GM19395 (cell line): Measurements from ENCODE around the gene ARHGAP19.
A peak's percentile ranks its signal among the peaks of the same experiment; 100 is the strongest.

ENCODE experiments used
- ATAC-seq: cut with Tn5 transposase; IDR thresholded peaks from one replicate; pipeline ENCODE4 v1.9.1; 2021; ENCODE audit warnings: mild to moderate bottlenecking, moderate library complexity; ENCODE audit not compliant: unreplicated experiment

The ARHGAP19 gene, protein sequence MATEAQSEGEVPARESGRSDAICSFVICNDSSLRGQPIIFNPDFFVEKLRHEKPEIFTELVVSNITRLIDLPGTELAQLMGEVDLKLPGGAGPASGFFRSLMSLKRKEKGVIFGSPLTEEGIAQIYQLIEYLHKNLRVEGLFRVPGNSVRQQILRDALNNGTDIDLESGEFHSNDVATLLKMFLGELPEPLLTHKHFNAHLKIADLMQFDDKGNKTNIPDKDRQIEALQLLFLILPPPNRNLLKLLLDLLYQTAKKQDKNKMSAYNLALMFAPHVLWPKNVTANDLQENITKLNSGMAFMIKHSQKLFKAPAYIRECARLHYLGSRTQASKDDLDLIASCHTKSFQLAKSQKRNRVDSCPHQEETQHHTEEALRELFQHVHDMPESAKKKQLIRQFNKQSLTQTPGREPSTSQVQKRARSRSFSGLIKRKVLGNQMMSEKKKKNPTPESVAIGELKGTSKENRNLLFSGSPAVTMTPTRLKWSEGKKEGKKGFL

DNA sequence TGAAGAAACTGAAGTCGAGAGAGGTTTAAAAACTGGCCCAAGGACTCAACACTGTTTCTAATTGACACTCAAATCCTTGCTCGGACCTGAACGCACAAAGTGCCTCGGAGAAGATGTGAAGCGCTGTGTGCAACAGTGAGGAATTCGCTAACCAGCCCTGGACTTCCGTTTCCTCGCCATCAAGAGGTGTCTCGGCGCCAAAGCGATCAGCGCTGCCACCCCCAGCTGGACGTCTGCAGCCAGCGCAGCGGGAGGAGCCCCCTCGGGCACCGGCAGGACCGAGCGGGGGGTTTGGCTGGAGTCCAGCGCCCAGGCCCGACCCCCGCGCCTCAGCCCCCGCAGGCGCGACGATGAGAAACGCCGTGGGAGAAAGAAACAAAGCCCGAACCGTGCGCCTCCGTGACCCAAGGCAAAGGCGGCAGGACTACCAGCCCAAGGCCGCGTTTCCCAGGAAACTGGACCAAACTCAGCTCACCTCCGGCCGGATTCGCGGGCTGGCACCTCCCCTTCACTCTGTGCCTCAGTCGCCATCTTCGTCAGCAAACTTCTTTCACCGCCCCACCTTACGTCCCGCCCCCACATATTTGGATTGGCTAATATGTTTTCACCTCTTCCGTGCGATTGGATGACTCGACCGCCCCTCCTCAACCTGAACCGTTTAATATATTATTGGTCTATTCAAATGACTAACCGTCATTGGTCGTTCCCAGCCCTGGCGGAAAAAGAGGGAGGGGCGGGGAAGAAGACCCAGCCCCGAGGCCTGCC, at the start of gene ARHGAP19:
ARHGAP19 (minus strand) TSS at position 541 of the 765 bp plus-strand sequence; CDS start at position 531, 10 bp downstream.
- ATAC-seq: peak; percentile 99

DNA sequence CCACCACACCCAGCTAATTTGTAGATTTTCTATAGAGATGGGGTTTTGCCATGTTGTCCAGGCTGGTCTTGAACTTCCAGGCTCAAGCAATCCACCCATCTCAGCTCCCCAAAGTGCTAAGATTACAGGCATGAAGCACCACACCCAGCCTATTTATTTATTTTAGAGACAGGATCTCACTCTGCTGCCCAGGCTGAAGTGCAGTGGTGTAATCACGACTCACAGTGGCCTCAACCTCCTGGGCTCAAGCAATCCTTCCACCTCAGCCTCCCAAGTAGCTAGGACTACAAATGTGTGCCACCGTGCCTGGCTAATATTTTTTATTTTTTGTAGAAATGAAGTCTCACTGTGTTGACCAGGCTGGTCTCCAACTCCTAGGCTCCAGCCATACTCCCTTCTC, 49.0 kb upstream of the ARHGAP19 start:
- ATAC-seq: no peak

DNA sequence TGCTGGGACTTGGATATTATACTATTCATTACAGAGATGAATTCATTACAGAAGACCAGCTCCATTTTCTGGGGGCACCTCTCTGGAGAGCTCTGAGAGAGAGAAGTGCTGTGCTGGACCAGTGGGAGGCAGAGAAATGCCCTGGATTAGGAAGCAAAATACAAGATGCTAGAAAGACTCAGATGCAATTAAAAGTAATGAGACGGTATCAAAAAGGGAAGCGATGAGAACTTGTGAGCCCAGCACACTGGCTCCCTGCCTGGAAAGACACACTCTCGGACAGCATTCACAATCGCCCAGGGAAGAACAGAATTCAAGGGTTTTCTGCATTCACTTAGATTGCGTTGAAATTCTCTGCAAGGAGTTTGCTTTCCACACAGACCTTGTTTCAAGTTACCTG, 45.6 kb upstream of the ARHGAP19 start:
- ATAC-seq: no peak

DNA sequence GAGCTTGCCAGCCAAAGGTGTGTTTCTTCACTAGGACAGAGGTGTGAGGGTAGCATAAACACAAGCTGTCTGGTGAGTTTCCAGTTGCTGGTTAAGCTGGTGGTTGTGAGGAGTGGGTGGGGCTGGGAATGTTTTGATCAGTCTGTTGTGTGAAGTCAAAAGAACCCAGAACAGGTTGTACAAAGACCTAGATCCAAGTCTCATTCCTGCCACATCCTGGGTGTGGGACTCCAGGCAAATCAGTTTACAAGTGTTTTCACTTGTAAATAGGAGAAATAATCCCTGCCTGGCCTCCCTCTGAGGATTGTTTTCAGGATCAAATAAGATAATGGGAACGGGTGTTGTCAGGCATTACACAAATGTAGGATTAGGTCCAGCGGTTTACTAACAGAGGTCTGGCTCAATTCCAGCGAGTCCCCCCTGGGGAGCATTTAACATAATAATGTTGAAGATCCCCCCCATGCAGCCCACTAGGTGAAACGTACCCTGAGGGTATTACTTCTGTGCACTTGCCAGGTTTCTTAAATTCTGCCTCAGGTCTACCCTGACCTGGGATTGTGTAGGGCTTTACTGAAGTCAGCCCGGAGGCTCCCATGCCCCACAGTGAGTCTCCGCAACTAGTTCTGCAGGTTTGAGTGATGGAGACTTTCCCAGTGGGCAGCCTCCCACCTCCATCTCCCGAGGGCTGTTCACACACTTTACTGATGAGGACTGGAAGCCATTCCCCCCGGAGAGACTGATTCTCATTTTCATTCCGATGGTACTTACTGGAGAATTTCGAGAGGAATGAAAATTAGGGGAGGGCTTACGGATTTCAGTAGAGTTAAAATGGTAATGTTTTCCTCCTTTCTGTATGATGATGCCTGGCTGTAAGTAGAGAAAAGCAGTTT, 44.8 kb upstream of the ARHGAP19 start:
- no peak for ATAC-seq

DNA sequence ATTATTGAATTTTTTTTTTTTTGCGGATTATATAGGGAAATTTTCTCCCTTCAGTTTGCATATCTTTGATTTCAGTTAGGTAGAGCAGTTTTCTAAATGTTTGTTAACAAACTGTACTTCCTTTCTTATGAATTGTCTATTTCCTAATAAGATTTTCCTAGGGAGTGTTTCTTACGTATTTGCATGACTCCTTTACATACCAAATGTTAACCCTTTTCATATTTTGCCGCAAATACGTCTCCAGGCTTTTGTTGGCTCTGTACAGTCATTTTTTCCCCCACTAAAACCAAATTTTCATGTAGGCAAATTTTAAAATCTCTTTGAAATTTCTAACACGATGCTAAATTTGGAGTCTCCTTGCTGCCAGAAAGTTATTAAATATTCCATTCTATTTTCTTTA, 44.0 kb upstream of the ARHGAP19 start:
- ATAC-seq: no peak

DNA sequence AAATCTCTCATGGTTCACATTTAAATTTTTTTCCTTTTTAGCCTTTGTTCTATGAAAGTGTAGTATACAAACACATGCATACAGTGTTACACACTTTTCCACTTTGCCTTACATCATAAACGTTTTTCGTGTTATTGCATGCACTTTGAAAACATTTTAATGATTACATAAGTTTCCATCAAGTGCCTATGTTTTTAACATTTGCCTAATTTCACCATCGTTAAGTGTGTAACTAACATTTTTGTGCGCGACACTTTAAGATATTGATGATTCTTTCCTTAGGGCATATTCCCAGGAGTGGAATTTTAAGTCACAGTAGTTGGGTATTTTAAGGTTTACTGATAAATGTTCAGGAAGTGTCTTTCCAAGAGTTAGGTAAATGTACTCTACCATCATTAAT, 43.6 kb upstream of the ARHGAP19 start:
- no peak for ATAC-seq

DNA sequence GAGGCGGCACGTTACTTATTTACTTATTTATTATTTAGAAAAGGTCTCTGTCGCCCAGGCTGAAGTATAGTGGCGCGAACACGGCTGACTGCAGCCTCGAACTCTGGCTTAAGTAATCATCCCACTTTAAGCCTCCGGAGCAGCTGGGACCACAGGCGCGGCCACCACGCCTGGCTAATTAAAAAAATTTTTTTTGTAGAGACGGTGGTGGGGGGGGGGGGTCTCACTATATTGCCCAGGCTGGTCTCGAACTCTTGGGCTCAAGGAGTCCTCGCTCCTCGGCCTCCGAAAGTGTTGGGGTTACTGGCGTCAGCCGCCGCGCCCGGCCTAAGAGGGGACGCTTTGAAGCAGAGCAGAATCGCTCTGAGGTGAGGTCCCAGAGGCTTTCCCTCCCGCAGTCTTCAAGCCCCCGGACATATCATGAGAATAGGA, 42.8 kb upstream of the ARHGAP19 start:
- no peak for ATAC-seq

DNA sequence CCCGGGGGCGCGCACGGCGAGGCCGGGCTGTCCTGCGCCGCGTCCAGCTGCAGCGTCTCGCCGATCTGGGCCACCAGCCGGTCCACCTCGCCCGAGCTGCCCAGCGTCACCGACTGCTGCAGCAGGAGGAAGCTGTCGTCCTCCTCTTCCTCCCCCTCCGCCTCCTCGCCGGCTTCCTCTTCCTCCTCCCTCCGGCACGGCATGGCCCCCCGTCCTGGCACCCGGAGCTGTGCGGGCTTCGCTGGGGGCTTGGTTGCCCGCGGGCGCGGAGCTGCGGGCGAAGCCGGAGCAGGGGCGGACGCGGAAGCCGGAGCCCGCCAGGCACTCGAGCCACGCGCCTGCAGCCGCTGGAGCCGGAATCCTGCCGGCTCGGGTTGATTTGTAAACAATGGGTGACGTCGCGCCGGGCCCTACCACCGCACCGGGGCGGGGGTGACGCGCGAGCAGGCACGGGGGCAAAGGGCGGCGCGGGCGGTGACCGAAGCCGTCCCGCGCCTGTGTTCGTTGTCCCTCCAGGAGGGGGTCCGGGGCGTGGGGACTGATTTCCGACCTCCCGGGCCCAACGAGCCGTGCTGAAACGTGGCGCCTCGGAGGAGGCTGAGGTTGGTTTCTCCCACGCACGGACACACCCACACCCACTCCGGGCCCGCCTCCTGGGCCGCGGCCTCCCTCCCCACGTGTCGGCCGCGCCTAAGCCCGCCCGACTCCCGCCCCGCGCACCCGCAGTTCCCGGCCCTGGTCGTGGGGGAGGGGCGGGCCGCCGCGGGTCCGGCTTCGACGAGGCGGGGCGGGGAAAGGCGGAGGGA, 42.1 kb upstream of the ARHGAP19 start, which contains the start of gene FRAT2:
FRAT2 (minus strand) TSS at position 360 of the 806 bp plus-strand sequence; CDS start at position 203, 157 bp downstream.
- peak; percentile 84 for ATAC-seq

DNA sequence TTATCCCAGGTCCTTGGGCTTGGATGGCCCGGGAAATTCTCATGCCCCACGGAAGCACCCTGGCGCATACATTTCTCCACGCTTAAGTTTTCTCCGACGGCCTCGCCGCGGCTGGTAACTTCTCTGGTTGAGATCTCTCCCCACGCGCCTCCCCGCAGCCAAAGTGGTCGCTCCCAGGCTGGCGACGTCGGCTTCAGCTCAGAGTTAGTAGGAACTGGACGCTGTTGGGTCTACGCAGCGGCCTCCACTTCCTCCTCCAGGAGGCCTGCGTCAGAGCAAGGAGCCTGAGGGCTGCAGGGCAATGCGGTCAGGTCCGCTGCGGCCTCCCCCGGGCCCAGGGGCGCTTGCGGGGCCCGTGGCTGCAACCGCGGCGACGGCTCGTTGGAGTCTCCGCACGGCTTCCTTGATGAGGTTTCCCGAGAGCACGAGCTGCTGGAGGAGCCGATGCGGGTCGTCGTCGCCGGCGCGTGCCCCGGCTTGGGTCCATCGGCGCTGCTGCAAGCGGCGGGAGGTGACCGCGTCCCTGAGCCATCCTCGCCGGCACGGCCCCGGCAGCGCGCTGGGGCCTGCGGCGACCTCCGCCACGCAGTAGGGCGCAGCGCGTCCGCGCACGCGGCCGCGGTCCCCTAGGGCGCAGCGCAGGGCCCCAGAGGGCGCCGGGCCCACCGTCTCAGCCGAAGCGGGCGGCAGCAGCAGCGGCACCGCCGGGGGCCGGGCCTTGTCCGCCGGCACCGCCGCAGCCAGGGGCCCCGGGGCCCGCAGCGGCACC, 41.3 kb upstream of the ARHGAP19 start:
- ATAC-seq: peak; percentile 23

DNA sequence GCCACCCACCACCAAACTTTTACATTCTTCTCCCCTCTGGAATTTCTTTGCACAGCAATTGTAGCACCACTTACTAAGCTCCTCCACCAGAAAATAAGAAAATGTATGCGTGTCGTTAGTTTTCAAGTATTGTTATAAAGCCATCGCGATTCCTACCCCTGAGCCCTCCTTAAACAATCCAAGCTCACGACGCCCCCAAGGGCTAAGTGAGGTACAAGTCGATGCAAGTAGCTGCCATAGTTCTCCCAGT, 40.8 kb upstream of the ARHGAP19 start:
- ATAC-seq: no peak

DNA sequence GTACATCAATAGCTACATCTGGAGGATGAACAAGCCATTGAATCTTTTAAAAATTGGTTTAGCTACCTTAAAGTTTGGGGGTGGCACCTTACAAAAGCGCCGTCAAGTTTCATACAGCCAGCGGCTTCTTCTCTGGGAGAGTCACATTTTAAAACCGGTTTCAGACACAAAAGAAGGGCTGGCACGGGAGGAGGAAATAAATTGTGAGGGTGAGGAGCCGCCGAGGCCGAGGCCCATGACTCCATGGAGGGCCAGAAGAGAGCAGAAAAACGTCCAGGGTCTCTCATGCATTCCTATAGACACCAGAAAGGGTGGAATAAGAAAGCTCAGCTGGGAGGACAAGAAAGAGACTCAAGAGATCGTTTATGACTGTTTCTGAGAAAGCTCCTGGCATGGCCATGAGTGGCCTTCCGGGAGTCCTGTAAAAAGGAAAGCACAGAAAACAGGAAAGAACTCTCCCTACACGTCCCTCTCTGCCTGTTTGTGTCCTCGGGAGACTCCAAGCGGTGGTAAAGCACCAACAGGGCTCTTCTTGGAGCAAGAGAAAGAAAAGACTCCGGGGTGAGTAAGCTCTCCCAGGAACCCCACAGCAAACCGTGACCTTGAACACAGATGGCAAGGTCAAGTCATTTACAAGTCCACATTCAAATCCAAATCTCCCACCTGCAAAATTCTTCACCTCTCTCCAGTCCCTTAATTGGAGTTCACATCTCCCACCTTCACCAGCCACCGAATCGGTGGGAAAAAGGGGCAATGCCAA, 40.3 kb upstream of the ARHGAP19 start:
- ATAC-seq: no peak

DNA sequence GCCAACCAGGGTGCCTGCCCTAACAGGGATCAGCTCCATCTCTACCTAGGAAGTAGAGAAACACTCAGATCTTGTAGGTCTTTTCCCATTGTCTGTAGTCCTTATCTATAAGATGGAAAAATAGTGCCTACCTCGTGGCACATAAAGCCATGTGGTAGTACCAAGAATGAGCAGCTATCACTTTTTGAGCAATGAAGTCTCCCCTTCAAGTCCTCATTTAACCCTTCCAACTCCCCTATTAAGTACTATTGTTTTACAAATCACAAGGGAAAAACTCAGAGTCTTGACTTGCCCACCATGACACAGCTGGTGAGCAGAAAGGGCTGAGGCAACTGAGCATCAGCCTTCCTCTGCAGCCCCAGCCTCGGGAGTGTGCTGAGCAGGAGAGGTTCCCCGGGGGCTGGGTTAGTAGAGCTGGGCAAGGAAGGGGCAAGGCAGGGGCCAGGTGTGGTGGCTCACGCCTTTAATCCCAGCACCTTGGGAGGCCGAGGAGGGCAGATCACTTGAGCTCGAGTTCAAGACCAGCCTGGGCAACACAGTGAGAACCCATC, 38.8 kb upstream of the ARHGAP19 start:
- ATAC-seq: no peak

DNA sequence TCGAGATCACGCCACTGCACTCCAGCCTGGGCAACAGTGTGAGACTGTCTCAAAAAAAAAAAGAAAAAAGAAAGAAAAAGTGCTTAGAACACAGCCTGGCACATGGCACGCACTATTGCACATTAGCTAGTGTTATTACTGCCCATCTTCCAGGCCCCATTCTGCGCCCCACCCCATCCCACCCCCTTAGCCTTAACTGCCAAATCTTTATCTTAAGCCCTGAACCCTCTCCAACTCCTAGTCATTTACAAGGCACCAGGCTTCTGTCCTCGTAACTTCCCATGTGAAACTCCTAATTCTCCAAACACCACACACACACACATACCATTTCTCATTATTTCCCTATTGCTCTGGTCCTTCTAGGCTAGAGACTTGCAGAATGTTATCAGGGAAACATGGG, 37.3 kb upstream of the ARHGAP19 start:
- no peak for ATAC-seq

DNA sequence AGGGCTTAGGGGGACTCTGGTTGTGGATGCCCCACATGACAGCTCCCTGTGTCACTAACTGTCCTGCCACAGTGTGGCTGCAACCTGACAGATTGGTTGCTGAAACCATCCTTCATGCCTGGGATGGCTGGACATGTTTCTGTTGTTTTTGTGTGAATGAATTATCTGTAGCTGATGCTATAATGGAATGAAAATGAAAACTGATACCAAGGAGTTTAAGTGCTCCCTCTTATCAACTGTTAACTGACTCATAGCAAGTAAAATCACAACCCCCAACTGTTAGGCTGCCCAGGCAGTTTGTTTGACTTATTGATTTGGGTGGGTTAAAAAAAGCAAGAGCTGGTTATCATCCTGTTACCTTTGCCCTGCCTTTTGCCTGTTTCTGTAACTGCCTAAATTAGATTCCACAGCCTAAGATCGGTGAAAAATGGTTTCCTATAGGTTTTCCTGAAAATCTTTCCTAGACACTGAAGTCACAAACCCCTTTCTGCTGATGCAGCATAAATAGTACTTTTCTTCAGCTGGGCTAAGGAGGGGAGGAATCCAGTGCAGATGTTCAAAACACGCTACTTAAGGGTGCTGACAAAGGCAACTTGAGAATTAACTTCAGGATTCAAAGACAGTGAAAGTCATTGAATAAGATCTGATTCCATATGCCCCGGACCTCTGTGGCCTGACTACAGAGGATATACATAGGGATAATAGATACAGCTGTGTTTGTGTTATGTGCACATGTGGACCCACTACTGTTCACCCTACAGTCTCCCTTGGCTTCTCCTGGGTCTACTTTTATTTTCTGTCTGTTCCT, 36.4 kb upstream of the ARHGAP19 start:
- ATAC-seq: no peak

DNA sequence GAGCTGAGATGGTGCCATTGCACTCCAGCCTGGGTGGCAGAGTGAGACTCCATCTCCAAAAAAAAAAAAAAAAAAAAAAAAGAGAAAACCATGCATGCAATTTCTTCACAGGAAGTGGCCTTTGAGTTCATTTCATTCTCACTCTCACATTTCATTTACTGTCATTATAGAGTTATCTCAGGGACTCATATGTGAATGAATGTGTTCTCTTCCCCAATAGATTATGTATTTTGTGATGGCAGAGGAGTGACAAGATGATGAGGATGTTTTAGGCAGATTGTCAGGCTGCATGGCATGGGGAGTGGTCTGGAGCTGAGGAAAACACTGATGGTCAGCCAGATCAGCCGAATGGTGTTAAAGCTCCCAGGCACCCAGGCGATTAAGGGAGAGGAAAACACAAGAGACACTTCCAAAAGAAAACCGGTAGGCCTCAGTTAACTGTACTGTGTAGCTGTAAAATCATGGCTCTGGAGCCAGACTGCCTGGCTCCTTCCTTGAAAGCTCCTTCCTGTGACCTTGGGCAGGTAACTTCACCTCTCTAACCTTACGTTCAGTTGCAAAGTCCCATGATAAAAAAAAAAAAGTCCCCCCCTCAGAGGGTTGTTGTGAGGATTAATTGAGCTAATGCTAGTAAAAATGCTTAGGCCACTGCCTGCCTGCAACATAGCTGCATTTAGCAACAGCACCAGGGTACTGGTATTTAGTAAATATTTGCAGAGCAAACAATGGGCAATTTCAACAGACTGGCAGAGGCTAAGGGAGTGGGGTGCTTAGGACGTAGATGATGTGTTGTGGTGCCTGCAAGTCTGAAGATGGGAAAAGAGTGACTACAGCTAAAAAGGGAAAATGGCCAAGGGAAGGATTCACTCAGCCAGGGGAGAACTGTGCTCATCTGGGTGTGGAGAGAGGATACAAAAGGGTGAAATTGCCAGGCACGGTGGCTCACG, 35.2 kb upstream of the ARHGAP19 start:
- ATAC-seq: no peak

DNA sequence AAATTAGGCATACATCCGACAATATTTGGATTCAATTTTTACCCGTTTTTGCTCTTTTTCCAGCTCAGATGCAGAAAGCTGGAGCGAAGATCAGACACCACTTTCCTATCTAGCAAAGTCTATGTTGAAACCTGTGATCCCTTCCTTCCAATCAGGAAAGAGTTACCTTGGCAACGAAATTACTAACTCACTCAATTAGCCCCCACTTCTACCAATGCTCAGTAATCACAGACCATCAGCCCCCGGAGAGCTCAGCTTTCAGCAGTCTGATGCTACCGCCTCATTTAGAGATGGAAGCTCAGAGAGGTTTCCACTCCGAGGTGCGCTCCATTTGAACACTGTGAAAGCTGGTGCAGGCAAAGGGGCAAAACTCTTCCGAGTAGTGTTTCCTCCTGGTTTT, 33.3 kb upstream of the ARHGAP19 start:
- ATAC-seq: no peak

DNA sequence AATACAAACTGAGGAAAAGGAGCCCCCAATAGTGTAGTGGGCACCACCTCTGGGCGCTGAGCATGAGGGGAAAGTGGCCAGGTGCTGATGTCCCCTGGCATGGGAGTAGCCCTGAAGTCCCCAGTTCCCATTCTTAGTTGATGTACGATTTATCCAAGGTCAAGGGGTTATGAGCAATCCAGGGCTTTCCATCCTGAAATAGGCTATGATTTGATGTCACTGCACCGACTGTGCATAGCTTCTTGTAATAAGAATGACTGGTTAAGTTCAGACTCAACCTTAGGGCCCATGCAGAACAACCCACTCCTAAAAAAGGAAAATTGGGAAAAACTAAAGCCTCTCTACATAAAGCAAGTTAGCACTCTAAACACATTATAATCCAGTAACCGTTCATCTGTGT, 31.1 kb upstream of the ARHGAP19 start:
- no peak for ATAC-seq
